ENCODE results near the gene SCP2D1.
"Not testable (repeated sequence)": the region's sequence is repeated elsewhere in the genome, so short reads cannot be mapped to it uniquely, and the experiment has no call there.

The SCP2D1 gene

GRCh38 chr20:18780385-18781130 is 33.0 kb upstream of the SCP2D1 start:
- no peak overlapping the region for H3K4me3 ChIP-seq (ENCODE audit: low read length)
- TF ChIP-seq CTCF (IDR thresholded peaks at IDR 0.05; ENCODE audit: insufficient read depth, low read depth, low read length, missing control alignments) = no peak
- no peak for DNase-seq (ENCODE audit: low read depth)

- no peak for TF ChIP-seq CTCF (IDR thresholded peaks at IDR 0.05; ENCODE audit: insufficient read depth, low read depth, low read length, missing control alignments)
- DNase-seq (ENCODE audit: low read depth) = no peak
- no peak overlapping the region for H3K4me3 ChIP-seq (ENCODE audit: low read length)
These were observed 32.1 kb upstream of the SCP2D1 start for GRCh38 chr20:18781509-18781908.

GRCh38 chr20:18783385-18783959 is 30.1 kb upstream of the SCP2D1 start:
- H3K4me3 ChIP-seq (ENCODE audit: low read length) = no peak overlapping the region
- TF ChIP-seq CTCF (IDR thresholded peaks at IDR 0.05; ENCODE audit: insufficient read depth, low read depth, low read length, missing control alignments) = no peak
- peak; percentile 12 for DNase-seq (ENCODE audit: low read depth)

- H3K4me3 ChIP-seq (ENCODE audit: low read length); DNase-seq (ENCODE audit: low read depth): not testable (repeated sequence)
These were observed 26.5 kb upstream of the SCP2D1 start for GRCh38 chr20:18787046-18787445.

- peak; percentile 6 for DNase-seq (ENCODE audit: low read depth)
- TF ChIP-seq CTCF (IDR thresholded peaks at IDR 0.05; ENCODE audit: insufficient read depth, low read depth, low read length, missing control alignments) = no peak
- H3K4me3 ChIP-seq (ENCODE audit: low read length) = no peak overlapping the region
These were observed 25.6 kb upstream of the SCP2D1 start for GRCh38 chr20:18788021-18788420.

- no peak overlapping the region for H3K4me3 ChIP-seq (ENCODE audit: low read length)
- DNase-seq (ENCODE audit: low read depth) = no peak
- no peak for TF ChIP-seq CTCF (IDR thresholded peaks at IDR 0.05; ENCODE audit: insufficient read depth, low read depth, low read length, missing control alignments)
These were observed 22.8 kb upstream of the SCP2D1 start for GRCh38 chr20:18790787-18791186.

- DNase-seq (ENCODE audit: low read depth) = peak; percentile 92
- TF ChIP-seq CTCF (IDR thresholded peaks at IDR 0.05; ENCODE audit: insufficient read depth, low read depth, low read length, missing control alignments) = peak; percentile 8
- H3K4me3 ChIP-seq (ENCODE audit: low read length) = peak overlapping the region; percentile 85
These were observed 19.8 kb upstream of the SCP2D1 start for GRCh38 chr20:18793625-18794427.

Measured in epithelial cell of esophagus (primary cell).